ENCODE results near the gene AQP6. TPM values are rescaled to one million over a fixed set of nuclear protein-coding genes. Genes with fewer than 3 reads are reported as not detected.

Gene AQP6
- total RNA-seq, 1 experiment from 2014 or later = 0.09 TPM

GRCh38 chr12:49970658-49971057 lies 2.1 kb upstream of the AQP6 start:
- H3K27ac Mint-ChIP-seq = no peak overlapping the region
- Histone ChIP-seq H3K56ac (ENCODE audit: insufficient read length, low read depth, low read length) (no peak overlapping the region), H4K20me1 (ENCODE audit: control insufficient read depth, insufficient read depth, insufficient read length) (no peaks in the 10 kb centered on the region), H2AFZ (ENCODE audit: low read length) (no peak overlapping the region), H3K4ac (ENCODE audit: low read depth, low read length) (no peak overlapping the region), H3K9ac (ENCODE audit: extremely low read depth, insufficient read length, low read length) (no peak overlapping the region), H2BK15ac (ENCODE audit: low read depth, low read length) (no peak overlapping the region), H3K23me2 (ENCODE audit: insufficient read length, low read depth, low read length, poor library complexity, severe bottlenecking) (no peaks in the 10 kb centered on the region), H3K27ac (ENCODE audit: insufficient read length, low read depth, low read length) (no peak overlapping the region), H3K23ac (ENCODE audit: insufficient read length, low read depth, low read length) (no peak overlapping the region), H4K91ac (ENCODE audit: insufficient read length, low read depth, low read length) (no peak overlapping the region), H3T11ph (ENCODE audit: low read length) (no peak overlapping the region), H3K4me1 (ENCODE audit: insufficient read depth, low read length) (no peaks in the 10 kb centered on the region), H2AK5ac (ENCODE audit: insufficient read length, low read length) (no peak overlapping the region), H3K79me1 (ENCODE audit: insufficient read depth, low read depth, low read length, poor library complexity, severe bottlenecking) (no peaks in the 10 kb centered on the region), H3K79me2 (ENCODE audit: insufficient read depth, low read length) (no peaks in the 10 kb centered on the region), H3K14ac (ENCODE audit: insufficient read depth, low read length) (no peak overlapping the region), H2BK5ac (ENCODE audit: insufficient read length, low read length) (no peak overlapping the region), H2BK12ac (ENCODE audit: insufficient read length, low read depth, low read length) (no peak overlapping the region), H4K8ac (replicated peaks; ENCODE audit: insufficient read length, low read depth, low read length) (no peak overlapping the region), H2BK120ac (ENCODE audit: low read depth, low read length, poor library complexity, severe bottlenecking) (no peak overlapping the region), H3K18ac (ENCODE audit: insufficient read length, low read depth, low read length) (no peak overlapping the region), H3K9me3 (ENCODE audit: control insufficient read depth, low read depth, low read length) (no peaks in the 10 kb centered on the region), H4K5ac (ENCODE audit: insufficient read length, low read depth, low read length) (no peak overlapping the region), H2BK20ac (ENCODE audit: low read depth, low read length, poor library complexity, severe bottlenecking) (no peak overlapping the region), H3K4me2 (ENCODE audit: insufficient read depth, insufficient read length, low read length) (no peak overlapping the region), H3K27me3 (ENCODE audit: insufficient read depth, low read length) (peaks cover 2% of the 10 kb centered on the region; the same call in 1 of the 2 replicates)
- H3K4me1 Mint-ChIP-seq = peaks cover 17 to 18% of the 10 kb centered on the region in 2 experiments
- H3K9me3 Mint-ChIP-seq = no peaks in the 10 kb centered on the region
- H3K4me3 Mint-ChIP-seq = no peak overlapping the region
- H3K27me3 Mint-ChIP-seq (ENCODE audit: low read depth) = peaks cover 16% of the 10 kb centered on the region
- DNase-seq = no peak
- no peak for TF ChIP-seq CTCF (conservative IDR thresholded peaks at IDR 0.05)
- WGBS (ENCODE audit: extremely low coverage, insufficient read length, low lambda C conversion rate) = no CpG with 5 or more reads among the region's 10 CpGs
- no peaks in the 10 kb centered on the region for H3K36me3 Mint-ChIP-seq (ENCODE audit: insufficient read depth in 1 of 3, low read depth in 3 of 3)

Data from H9 (cell line).